GM21825 (cell line): Measurements from ENCODE around the gene CD109.

Source experiments
- ATAC-seq: cut with Tn5 transposase; IDR thresholded peaks from one replicate; pipeline ENCODE4 v1.9.1; 2021; ENCODE audit warnings: mild to moderate bottlenecking, moderate library complexity; ENCODE audit not compliant: unreplicated experiment

CD109 gene

GRCh38 chr6:73724389-73724788, 28.4 kb downstream of the CD109 start:
- ATAC-seq, result no peak

- peak; percentile 52 for ATAC-seq
These were observed 29.2 kb downstream of the CD109 start for GRCh38 chr6:73725192-73725591.

GRCh38 chr6:73727114-73727513, 31.1 kb downstream of the CD109 start:
- ATAC-seq, result no peak

- peak; percentile 60 for ATAC-seq
These were observed 32.7 kb downstream of the CD109 start for GRCh38 chr6:73728548-73729205.

GRCh38 chr6:73731285-73731684, 35.3 kb downstream of the CD109 start:
- no peak for ATAC-seq

GRCh38 chr6:73732845-73733675, 37.1 kb downstream of the CD109 start:
- ATAC-seq, result peak; percentile 77

GRCh38 chr6:73733791-73734190, 37.8 kb downstream of the CD109 start:
- ATAC-seq, result no peak

- no peak for ATAC-seq
These were observed 38.9 kb downstream of the CD109 start for GRCh38 chr6:73734832-73735453.

- ATAC-seq, result no peak
These were observed 42.5 kb downstream of the CD109 start for GRCh38 chr6:73738367-73739028.

GRCh38 chr6:73739096-73739495, 43.1 kb downstream of the CD109 start:
- ATAC-seq, result no peak

GRCh38 chr6:73742433-73742832, 46.4 kb downstream of the CD109 start:
- ATAC-seq, result no peak

- ATAC-seq, result no peak
These were observed 47.1 kb downstream of the CD109 start for GRCh38 chr6:73743081-73743480.

GRCh38 chr6:73743556-73743955, 47.6 kb downstream of the CD109 start:
- no peak for ATAC-seq

GRCh38 chr6:73746787-73747186, 50.8 kb downstream of the CD109 start:
- no peak for ATAC-seq

- peak; percentile 99 for ATAC-seq
These were observed 51.3 kb downstream of the CD109 start for GRCh38 chr6:73747289-73747688.

- ATAC-seq, result no peak
These were observed 56.9 kb downstream of the CD109 start for GRCh38 chr6:73752943-73753342.

- ATAC-seq, result no peak
These were observed 70.0 kb downstream of the CD109 start for GRCh38 chr6:73766040-73766439.

GRCh38 chr6:73768558-73768957, 72.6 kb downstream of the CD109 start:
- ATAC-seq, result no peak

GRCh38 chr6:73769976-73770375, 74.0 kb downstream of the CD109 start:
- no peak for ATAC-seq

- peak; percentile 84 for ATAC-seq
These were observed 78.3 kb downstream of the CD109 start for GRCh38 chr6:73774311-73774774.

GRCh38 chr6:73779943-73780342, 83.9 kb downstream of the CD109 start:
- ATAC-seq, result no peak
